HL-60 (cell line): ENCODE results near the gene ARID1B.
"Not testable (repeated sequence)": the region's sequence is repeated elsewhere in the genome, so short reads cannot be mapped to it uniquely, and the experiment has no call there.

ENCODE experiments used
- DNase-seq, 2 experiments: peaks; one replicate each; pipeline ENCODE4 v3.0.0-alpha.2; 2010 to 2020; ENCODE audit warnings: low read depth in 1 of 2, low spot score in 1 of 2
- H3K27ac ChIP-seq: fragments of 250-450 bp; sonication (Bioruptor Pico); replicated peaks from 2 replicates; pipeline ENCODE4 v1.5.1; 2020; ENCODE audit warnings: mild to moderate bottlenecking, moderate library complexity
- H3K27me3 ChIP-seq: fragments of 250-450 bp; sonication (Bioruptor Pico); 2 replicates; pipeline ENCODE4 v1.5.1; 2021; ENCODE audit warnings: mild to moderate bottlenecking, moderate library complexity; ENCODE audit not compliant: insufficient read depth, poor library complexity, severe bottlenecking
- H3K4me3 ChIP-seq: replicated peaks from 2 replicates; pipeline ENCODE4 v1.5.1; 2011; ENCODE audit warnings: mild to moderate bottlenecking, control low read depth, low read length; ENCODE audit not compliant: insufficient read depth
- CTCF ChIP-seq: IDR thresholded peaks from one replicate; pipeline ENCODE4 v1.5.1; 2011; ENCODE audit warnings: low read length, control low read depth, inconsistent platforms; ENCODE audit not compliant: insufficient read depth
- GABPA ChIP-seq: IDR thresholded peaks from 2 replicates; pipeline ENCODE4 v1.6.1; 2012; ENCODE audit warnings: low read depth
- POLR2AphosphoS5 ChIP-seq: IDR thresholded peaks from 2 replicates; pipeline ENCODE4 v1.6.1; 2012; ENCODE audit warnings: low read depth
- REST ChIP-seq: IDR thresholded peaks from 2 replicates; pipeline ENCODE4 v1.6.1; 2012; ENCODE audit warnings: low read depth; ENCODE audit not compliant: insufficient replicate concordance
- SPI1 ChIP-seq: IDR thresholded peaks from 2 replicates; pipeline ENCODE4 v1.6.1; 2012; ENCODE audit warnings: low read depth, mild to moderate bottlenecking, borderline replicate concordance

The ARID1B gene

GRCh38 chr6:157144859-157145568 is 367.8 kb downstream of the ARID1B start:
- TF ChIP-seq POLR2AphosphoS5 (no peak), REST (no peak), CTCF (no peak), SPI1 (no peak), GABPA (no peak)
- Histone ChIP-seq H3K27me3 (no peaks in the 10 kb centered on the region), H3K4me3 (no peak overlapping the region), H3K27ac (no peak overlapping the region)
- no peak for DNase-seq

- Histone ChIP-seq H3K27ac (no peak overlapping the region), H3K27me3 (no peaks in the 10 kb centered on the region), H3K4me3 (no peak overlapping the region)
- DNase-seq = no peak
- no peak for TF ChIP-seq GABPA
- no peak for TF ChIP-seq REST
- no peak for TF ChIP-seq CTCF
- TF ChIP-seq POLR2AphosphoS5 = no peak
- TF ChIP-seq SPI1 = no peak
Observed at GRCh38 chr6:157145656-157146285, 368.6 kb downstream of the ARID1B start.

- DNase-seq, H3K27ac ChIP-seq, H3K4me3 ChIP-seq, H3K27me3 ChIP-seq: not testable (repeated sequence)
Observed at GRCh38 chr6:157147054-157148026, 370.2 kb downstream of the ARID1B start.
